Effector memory CD4-positive, alpha-beta T cell (primary cell): ENCODE results near the gene PAOX.
"Not testable (repeated sequence)": the region's sequence is repeated elsewhere in the genome, so short reads cannot be mapped to it uniquely, and the experiment has no call there.

Source experiments
- DNase-seq, 3 donors: peaks; one replicate each; pipeline ENCODE4 v3.0.0-alpha.2; 2020
- H3K27ac ChIP-seq: 2 replicates; pipeline ENCODE4 v1.7.0; 2013; ENCODE audit warnings: mild to moderate bottlenecking, low read length, moderate library complexity; ENCODE audit not compliant: insufficient read depth, poor library complexity, severe bottlenecking
- H3K27me3 ChIP-seq: replicated peaks from 2 replicates; pipeline ENCODE4 v1.7.0; 2013; ENCODE audit warnings: mild to moderate bottlenecking, low read length; ENCODE audit not compliant: insufficient read depth, control insufficient read depth, poor library complexity, severe bottlenecking
- H3K36me3 ChIP-seq: 2 replicates; pipeline ENCODE4 v1.7.0; 2013; ENCODE audit warnings: mild to moderate bottlenecking, low read length, moderate library complexity; ENCODE audit not compliant: control insufficient read depth, insufficient read depth
- H3K4me1 ChIP-seq: 2 replicates; pipeline ENCODE4 v1.7.0; 2013; ENCODE audit warnings: low read length, mild to moderate bottlenecking; ENCODE audit not compliant: control insufficient read depth, insufficient read depth, poor library complexity, severe bottlenecking
- H3K4me3 ChIP-seq: 2 replicates; pipeline ENCODE4 v1.7.0; 2013; ENCODE audit warnings: low read length, low read depth, mild to moderate bottlenecking; ENCODE audit not compliant: insufficient read depth, poor library complexity, severe bottlenecking
- H3K9me3 ChIP-seq: 2 replicates; pipeline ENCODE4 v1.7.0; 2013; ENCODE audit warnings: mild to moderate bottlenecking, low read length, moderate library complexity; ENCODE audit not compliant: control insufficient read depth

The PAOX gene

GRCh38 chr10:133364645-133365431, 14.2 kb upstream of the PAOX start:
- Histone ChIP-seq H3K27ac (no peak overlapping the region), H3K4me3 (no peak overlapping the region), H3K4me1 (no peaks in the 10 kb centered on the region), H3K36me3 (peaks cover 36% of the 10 kb centered on the region), H3K27me3 (no peaks in the 10 kb centered on the region), H3K9me3 (no peaks in the 10 kb centered on the region)
- DNase-seq = no peak

- H3K9me3 ChIP-seq = no peaks in the 10 kb centered on the region
- H3K4me3 ChIP-seq = no peak overlapping the region
- no peak overlapping the region for H3K27ac ChIP-seq
- H3K27me3 ChIP-seq = no peaks in the 10 kb centered on the region
- DNase-seq = no peak
- H3K36me3 ChIP-seq = peaks cover 44% of the 10 kb centered on the region
- H3K4me1 ChIP-seq = no peaks in the 10 kb centered on the region
Measured at GRCh38 chr10:133365461-133366129, 13.5 kb upstream of the PAOX start.

GRCh38 chr10:133366130-133366478, 13.0 kb upstream of the PAOX start:
- Histone ChIP-seq H3K4me1 (no peaks in the 10 kb centered on the region), H3K36me3 (peaks cover 44% of the 10 kb centered on the region), H3K9me3 (no peaks in the 10 kb centered on the region), H3K27me3 (no peaks in the 10 kb centered on the region), H3K4me3 (no peak overlapping the region), H3K27ac (no peak overlapping the region)
- DNase-seq = no peak

GRCh38 chr10:133366751-133367150, 12.3 kb upstream of the PAOX start:
- Histone ChIP-seq H3K4me1 (no peaks in the 10 kb centered on the region), H3K27me3 (no peaks in the 10 kb centered on the region), H3K36me3 (peaks cover 44% of the 10 kb centered on the region), H3K4me3 (no peak overlapping the region), H3K9me3 (no peaks in the 10 kb centered on the region), H3K27ac (no peak overlapping the region)
- DNase-seq = no peak

GRCh38 chr10:133367461-133367860, 11.6 kb upstream of the PAOX start:
- H3K9me3 ChIP-seq, H3K27ac ChIP-seq, H3K4me3 ChIP-seq, H3K4me1 ChIP-seq, DNase-seq, H3K27me3 ChIP-seq: not testable (repeated sequence)
- H3K36me3 ChIP-seq = peaks cover 44% of the 10 kb centered on the region

- no peaks in the 10 kb centered on the region for H3K9me3 ChIP-seq
- no peak overlapping the region for H3K27ac ChIP-seq
- H3K27me3 ChIP-seq = no peaks in the 10 kb centered on the region
- peaks cover 44% of the 10 kb centered on the region for H3K36me3 ChIP-seq
- peaks cover 7% of the 10 kb centered on the region for H3K4me1 ChIP-seq
- DNase-seq = no peak
- H3K4me3 ChIP-seq = no peak overlapping the region
Measured at GRCh38 chr10:133368153-133368552, 10.9 kb upstream of the PAOX start.

GRCh38 chr10:133370030-133370786, 8.9 kb upstream of the PAOX start:
- H3K27ac ChIP-seq = no peak overlapping the region
- no peak for DNase-seq
- no peaks in the 10 kb centered on the region for H3K9me3 ChIP-seq
- H3K4me1 ChIP-seq = peaks cover 7% of the 10 kb centered on the region
- H3K4me3 ChIP-seq = no peak overlapping the region
- no peaks in the 10 kb centered on the region for H3K27me3 ChIP-seq
- peaks cover 37% of the 10 kb centered on the region for H3K36me3 ChIP-seq

GRCh38 chr10:133372507-133372906, 6.6 kb upstream of the PAOX start:
- no peaks in the 10 kb centered on the region for H3K27me3 ChIP-seq
- peaks cover 20% of the 10 kb centered on the region for H3K36me3 ChIP-seq
- no peak for DNase-seq
- peaks cover 7% of the 10 kb centered on the region for H3K4me1 ChIP-seq
- no peaks in the 10 kb centered on the region for H3K9me3 ChIP-seq
- H3K27ac ChIP-seq = no peak overlapping the region
- no peak overlapping the region for H3K4me3 ChIP-seq

- Histone ChIP-seq H3K36me3 (peaks cover 20% of the 10 kb centered on the region), H3K4me3 (peak within 1 kb of the TSS; percentile 91), H3K27ac (peak within 1 kb of the TSS; percentile 57), H3K4me1 (peaks cover 12% of the 10 kb centered on the region), H3K9me3 (no peaks in the 10 kb centered on the region), H3K27me3 (no peaks in the 10 kb centered on the region)
- DNase-seq = peak; percentile 78 to 89 (median 89)
Measured at GRCh38 chr10:133373174-133374090, 5.6 kb upstream of the PAOX start, which contains the start of gene ECHS1. Gene ECHS1, minus strand, starts transcription at chr10:133373354. Its CDS starts 21 bp downstream, at chr10:133373333.
